Measurements from ENCODE around the gene XRCC6. TPM values are rescaled to one million over a fixed set of nuclear protein-coding genes. Genes with fewer than 3 reads are reported as not detected.
A peak's percentile ranks its signal among the peaks of the same experiment; 100 is the strongest.
"Not testable (repeated sequence)": the region's sequence is repeated elsewhere in the genome, so short reads cannot be mapped to it uniquely, and the experiment has no call there.

XRCC6 gene
- total RNA-seq, 3 donors from 2014 or later: 515 to 540 (median 521) TPM

- Mint-ChIP-seq H3K9me3 (no peaks in the 10 kb centered on the region), H3K4me3 (peak within 1 kb of the TSS; percentile 99), H3K4me1 (ENCODE audit: low read depth) (peaks cover 42% of the 10 kb centered on the region), H3K36me3 (ENCODE audit: insufficient read depth) (peaks cover 26% of the 10 kb centered on the region), H3K27me3 (ENCODE audit: low read depth) (no peaks in the 10 kb centered on the region)
- ATAC-seq: peak; percentile 83 to 84
- no peak for DNase-seq
Observed at GRCh38 chr22:41620589-41621098, 451 bp upstream of the XRCC6 start, which contains the start of gene DESI1. DESI1 (minus strand) TSS chr22:41621043; CDS start chr22:41620839, 204 bp downstream.

- Mint-ChIP-seq H3K36me3 (ENCODE audit: insufficient read depth) (peaks cover 28% of the 10 kb centered on the region), H3K4me3 (peak overlapping the region; percentile 99)
- no peak for ATAC-seq
Observed at GRCh38 chr22:41621911-41622179, 750 bp downstream of the XRCC6 start.

GRCh38 chr22:41625577-41625976 lies 4.5 kb downstream of the XRCC6 start:
- DNase-seq (no peak), ATAC-seq (no peak)
- Mint-ChIP-seq H3K4me3 (no peak overlapping the region), H3K9me3 (no peaks in the 10 kb centered on the region), H3K27me3 (ENCODE audit: low read depth) (no peaks in the 10 kb centered on the region), H3K4me1 (ENCODE audit: low read depth) (peaks cover 21% of the 10 kb centered on the region), H3K36me3 (ENCODE audit: insufficient read depth) (peaks cover 40% of the 10 kb centered on the region)

More at GRCh38 chr22:41621911-41622179, 750 bp downstream of the XRCC6 start:
- Mint-ChIP-seq H3K9me3 (no peaks in the 10 kb centered on the region), H3K27me3 (ENCODE audit: low read depth) (no peaks in the 10 kb centered on the region), H3K4me1 (ENCODE audit: low read depth) (peaks cover 40% of the 10 kb centered on the region)
- DNase-seq: no peak

- H3K4me3 Mint-ChIP-seq; H3K27me3 Mint-ChIP-seq (ENCODE audit: low read depth); DNase-seq; ATAC-seq; H3K9me3 Mint-ChIP-seq: not testable (repeated sequence)
- Mint-ChIP-seq H3K36me3 (ENCODE audit: insufficient read depth) (peaks cover 39% of the 10 kb centered on the region), H3K4me1 (ENCODE audit: low read depth) (peaks cover 11% of the 10 kb centered on the region)
Observed at GRCh38 chr22:41631115-41631514, 10.0 kb downstream of the XRCC6 start.

- H3K4me1 Mint-ChIP-seq (ENCODE audit: low read depth): peaks cover 11% of the 10 kb centered on the region
- H3K27me3 Mint-ChIP-seq (ENCODE audit: low read depth); DNase-seq; H3K4me3 Mint-ChIP-seq; ATAC-seq; H3K9me3 Mint-ChIP-seq: not testable (repeated sequence)
- peaks cover 43% of the 10 kb centered on the region for H3K36me3 Mint-ChIP-seq (ENCODE audit: insufficient read depth)
Observed at GRCh38 chr22:41631615-41632014, 10.5 kb downstream of the XRCC6 start.

GRCh38 chr22:41634610-41635009 lies 13.5 kb downstream of the XRCC6 start:
- H3K27me3 Mint-ChIP-seq (ENCODE audit: low read depth); DNase-seq; H3K9me3 Mint-ChIP-seq; ATAC-seq; H3K4me3 Mint-ChIP-seq; H3K4me1 Mint-ChIP-seq (ENCODE audit: low read depth): not testable (repeated sequence)
- H3K36me3 Mint-ChIP-seq (ENCODE audit: insufficient read depth): peaks cover 28% of the 10 kb centered on the region

- H3K4me1 Mint-ChIP-seq (ENCODE audit: low read depth): peaks cover 3% of the 10 kb centered on the region
- no peak for ATAC-seq
- peaks cover 32% of the 10 kb centered on the region for H3K36me3 Mint-ChIP-seq (ENCODE audit: insufficient read depth)
Observed at GRCh38 chr22:41636467-41636866, 15.4 kb downstream of the XRCC6 start.

GRCh38 chr22:41637623-41638022 lies 16.5 kb downstream of the XRCC6 start:
- H3K4me3 Mint-ChIP-seq; ATAC-seq; DNase-seq; H3K4me1 Mint-ChIP-seq (ENCODE audit: low read depth); H3K9me3 Mint-ChIP-seq; H3K27me3 Mint-ChIP-seq (ENCODE audit: low read depth): not testable (repeated sequence)
- H3K36me3 Mint-ChIP-seq (ENCODE audit: insufficient read depth): peaks cover 40% of the 10 kb centered on the region

More at GRCh38 chr22:41636467-41636866, 15.4 kb downstream of the XRCC6 start:
- Mint-ChIP-seq H3K9me3 (no peaks in the 10 kb centered on the region), H3K4me3 (no peak overlapping the region), H3K27me3 (ENCODE audit: low read depth) (no peaks in the 10 kb centered on the region)
- DNase-seq: no peak

- DNase-seq (no peak), ATAC-seq (no peak)
- Mint-ChIP-seq H3K36me3 (ENCODE audit: insufficient read depth) (peaks cover 40% of the 10 kb centered on the region), H3K9me3 (no peaks in the 10 kb centered on the region), H3K27me3 (ENCODE audit: low read depth) (no peaks in the 10 kb centered on the region), H3K4me1 (ENCODE audit: low read depth) (peaks cover 10% of the 10 kb centered on the region), H3K4me3 (no peak overlapping the region)
Observed at GRCh38 chr22:41638124-41638523, 17.0 kb downstream of the XRCC6 start.

- ATAC-seq: no peak
- Mint-ChIP-seq H3K9me3 (no peaks in the 10 kb centered on the region), H3K4me3 (no peak overlapping the region), H3K27me3 (ENCODE audit: low read depth) (no peaks in the 10 kb centered on the region), H3K4me1 (ENCODE audit: low read depth) (peaks cover 10% of the 10 kb centered on the region), H3K36me3 (ENCODE audit: insufficient read depth) (peaks cover 40% of the 10 kb centered on the region)
- no peak for DNase-seq
Observed at GRCh38 chr22:41638748-41639147, 17.7 kb downstream of the XRCC6 start.

GRCh38 chr22:41641854-41642253 lies 20.8 kb downstream of the XRCC6 start:
- Mint-ChIP-seq H3K36me3 (ENCODE audit: insufficient read depth) (peaks cover 29% of the 10 kb centered on the region), H3K9me3 (no peaks in the 10 kb centered on the region), H3K27me3 (ENCODE audit: low read depth) (no peaks in the 10 kb centered on the region), H3K4me1 (ENCODE audit: low read depth) (peaks cover 7% of the 10 kb centered on the region), H3K4me3 (no peak overlapping the region)
- ATAC-seq: no peak
- no peak for DNase-seq

- H3K27me3 Mint-ChIP-seq (ENCODE audit: low read depth): no peaks in the 10 kb centered on the region
- H3K36me3 Mint-ChIP-seq (ENCODE audit: insufficient read depth): peaks cover 27% of the 10 kb centered on the region
- peaks cover 7% of the 10 kb centered on the region for H3K4me1 Mint-ChIP-seq (ENCODE audit: low read depth)
- DNase-seq (no peak), ATAC-seq (no peak)
- no peak overlapping the region for H3K4me3 Mint-ChIP-seq
- no peaks in the 10 kb centered on the region for H3K9me3 Mint-ChIP-seq
Observed at GRCh38 chr22:41642331-41643110, 21.4 kb downstream of the XRCC6 start.

- Mint-ChIP-seq H3K4me3 (no peak overlapping the region), H3K27me3 (ENCODE audit: low read depth) (no peaks in the 10 kb centered on the region), H3K36me3 (ENCODE audit: insufficient read depth) (peaks cover 20% of the 10 kb centered on the region), H3K4me1 (ENCODE audit: low read depth) (peaks cover 13% of the 10 kb centered on the region), H3K9me3 (no peaks in the 10 kb centered on the region)
- DNase-seq (no peak), ATAC-seq (no peak)
Observed at GRCh38 chr22:41647771-41648170, 26.7 kb downstream of the XRCC6 start.

GRCh38 chr22:41648432-41648831 lies 27.3 kb downstream of the XRCC6 start:
- peaks cover 23% of the 10 kb centered on the region for H3K36me3 Mint-ChIP-seq (ENCODE audit: insufficient read depth)
- no peak overlapping the region for H3K4me3 Mint-ChIP-seq
- DNase-seq: no peak
- peaks cover 11% of the 10 kb centered on the region for H3K4me1 Mint-ChIP-seq (ENCODE audit: low read depth)
- no peaks in the 10 kb centered on the region for H3K27me3 Mint-ChIP-seq (ENCODE audit: low read depth)
- H3K9me3 Mint-ChIP-seq: no peaks in the 10 kb centered on the region
- ATAC-seq: peak; percentile 62 to 70

- H3K36me3 Mint-ChIP-seq (ENCODE audit: insufficient read depth): peaks cover 24% of the 10 kb centered on the region
- ATAC-seq (no peak), DNase-seq (no peak)
- H3K4me1 Mint-ChIP-seq (ENCODE audit: low read depth): peaks cover 11% of the 10 kb centered on the region
- no peak overlapping the region for H3K4me3 Mint-ChIP-seq
- no peaks in the 10 kb centered on the region for H3K9me3 Mint-ChIP-seq
- no peaks in the 10 kb centered on the region for H3K27me3 Mint-ChIP-seq (ENCODE audit: low read depth)
Observed at GRCh38 chr22:41650229-41650628, 29.1 kb downstream of the XRCC6 start.
